Measurements from ENCODE around the gene GPR160. TPM values are rescaled to one million over a fixed set of nuclear protein-coding genes. Genes with fewer than 3 reads are reported as not detected.
A peak's percentile ranks its signal among the peaks of the same experiment; 100 is the strongest.

GPR160 gene
- total and polyA plus RNA-seq, 9 of the 15 experiments (the other 6 are each of a cell fraction or from before 2014, with no cell fraction given) = 1.3 to 10.5 (median 8.3) TPM

GRCh38 chr3:170037463-170038433, at the start of gene GPR160 (continued):
- no peak for TF ChIP-seq U2AF2 (optimal IDR thresholded peaks at IDR 0.05; ENCODE audit: low read depth, low read length)
- no peak for TF ChIP-seq RERE (CRISPR knock-in tag; IDR thresholded peaks at IDR 0.05; ENCODE audit: borderline replicate concordance)
- TF ChIP-seq ATF2 (CRISPR knock-in tag; IDR thresholded peaks at IDR 0.05) = no peak
- TF ChIP-seq MTA3 (IDR thresholded peaks at IDR 0.05; ENCODE audit: borderline replicate concordance) = no peak; the same call in 1 of the 2 replicates
- no peak for TF ChIP-seq HDAC6 (IDR thresholded peaks at IDR 0.05; ENCODE audit: low read depth, low read length)
- TF ChIP-seq XRCC3 (IDR thresholded peaks at IDR 0.05) = no peak
- peak in 1 of 2 experiments; percentile 69; a peak in 1 of 4 replicates for TF ChIP-seq UBTF (IDR thresholded peaks at IDR 0.05; ENCODE audit: borderline replicate concordance in 1 of 2, low read depth in 2 of 2, low read length in 2 of 2)
- no peak for TF ChIP-seq RHOXF2B (CRISPR knock-in tag; conservative IDR thresholded peaks at IDR 0.05)
- 0 out of 2 replicates have a peak, but pooled peaks have one; percentile 46 for TF ChIP-seq FOXK1 (CRISPR knock-in tag; IDR thresholded peaks at IDR 0.05; ENCODE audit: borderline replicate concordance)
- TF ChIP-seq PBX2 (CRISPR knock-in tag; IDR thresholded peaks at IDR 0.05; ENCODE audit: low read depth) = no peak
- no peak for TF ChIP-seq PBX2 (tag; conservative IDR thresholded peaks at IDR 0.05; ENCODE audit: low read depth)
- TF ChIP-seq MAFK (IDR thresholded peaks at IDR 0.05; ENCODE audit: low read length) = no peak
- peak; percentile 64 for TF ChIP-seq ZFX (CRISPR knock-in tag; IDR thresholded peaks at IDR 0.05)

Measured in K562 (cell line).